IMR-90 (cell line): ENCODE data around the gene BAZ2B. TPM values are rescaled to one million over a fixed set of nuclear protein-coding genes. Genes with fewer than 3 reads are reported as not detected.
A peak's percentile ranks its signal among the peaks of the same experiment; 100 is the strongest.

Source experiments
- ATAC-seq: fragments of 200-7000 bp; cut with Tn5 transposase; 2 replicates; pipeline ENCODE4 v1.9.1; 2020; ENCODE audit warnings: low read depth, mild to moderate bottlenecking, moderate library complexity
- BruUV-seq: library from RNA; stranded (reverse); fragments of 400-500 nt; replicated peaks from 2 replicates; lab custom pipeline; 2021; lab: Mats Ljungman, UMichigan
- CTCF ChIA-PET: fragments of 300-600 bp; formaldehyde crosslinking; extraction: SDS; loops from one replicate; lab custom pipeline; 2021; ENCODE audit warnings: antibody characterized with exemption; lab: Yijun Ruan, JAX
- POLR2A ChIA-PET: fragments of 300-600 bp; sonication (Branson Sonifier 250); formaldehyde crosslinking; loops from one replicate; lab custom pipeline; 2022; ENCODE audit warnings: antibody characterized with exemption; ENCODE audit not compliant: unreplicated experiment; lab: Charles Lee
- DNase-seq: peaks from one replicate; pipeline ENCODE4 v3.0.0; 2013
- H2AFZ ChIP-seq: replicated peaks from 2 replicates; pipeline ENCODE3; 2013; ENCODE audit warnings: low read length, mild to moderate bottlenecking; ENCODE audit not compliant: poor library complexity
- H2AK5ac ChIP-seq: 2 replicates; pipeline ENCODE4 v1.6.1; 2013; ENCODE audit warnings: low read depth, low read length, inconsistent platforms
- H2AK9ac ChIP-seq: replicated peaks from 2 replicates; pipeline ENCODE3; 2013; ENCODE audit warnings: mild to moderate bottlenecking, low read depth, low read length, moderate library complexity; ENCODE audit not compliant: poor library complexity
- H2BK120ac ChIP-seq: 2 replicates; pipeline ENCODE4 v1.6.1; 2013; ENCODE audit warnings: low read depth, low read length, inconsistent platforms
- H2BK15ac ChIP-seq: 3 replicates; pipeline ENCODE4 v1.6.1; 2013; ENCODE audit warnings: low read depth, low read length, inconsistent platforms
- H2BK20ac ChIP-seq: 2 replicates; pipeline ENCODE4 v1.6.1; 2013; ENCODE audit warnings: low read depth, mild to moderate bottlenecking, inconsistent platforms, low read length, moderate library complexity
- H2BK5ac ChIP-seq: 2 replicates; pipeline ENCODE4 v1.6.1; 2013; ENCODE audit warnings: mild to moderate bottlenecking, low read depth, low read length, inconsistent platforms; ENCODE audit not compliant: poor library complexity, severe bottlenecking
- H3K14ac ChIP-seq: replicated peaks from 2 replicates; pipeline ENCODE4 v1.6.1; 2013; ENCODE audit warnings: low read depth, low read length, inconsistent platforms
- H3K18ac ChIP-seq: 2 replicates; pipeline ENCODE4 v1.6.1; 2013; ENCODE audit warnings: low read depth, low read length, control low read depth
- H3K23ac ChIP-seq: 2 replicates; pipeline ENCODE4 v1.6.1; 2013; ENCODE audit warnings: low read depth, low read length, inconsistent platforms
- H3K27ac ChIP-seq: 2 replicates; pipeline ENCODE4 v1.5.1; 2013; ENCODE audit warnings: mild to moderate bottlenecking, control low read depth, low read length; ENCODE audit not compliant: insufficient read depth
- H3K27me3 ChIP-seq: 2 replicates; pipeline ENCODE4 v1.6.1; 2013; ENCODE audit warnings: low read length; ENCODE audit not compliant: control insufficient read depth, insufficient read depth
- H3K36me3 ChIP-seq: 2 replicates; pipeline ENCODE4 v1.6.1; 2013; ENCODE audit warnings: low read length, mixed read lengths; ENCODE audit not compliant: control insufficient read depth, insufficient read depth
- H3K4ac ChIP-seq: 2 replicates; pipeline ENCODE4 v1.6.1; 2013; ENCODE audit warnings: low read depth, low read length, inconsistent platforms
- H3K4me1 ChIP-seq: 2 replicates; pipeline ENCODE4 v1.6.1; 2013; ENCODE audit warnings: low read length, mixed read lengths; ENCODE audit not compliant: control insufficient read depth, insufficient read depth
- H3K4me2 ChIP-seq: 2 replicates; pipeline ENCODE4 v1.6.1; 2013; ENCODE audit warnings: low read depth, mild to moderate bottlenecking, control low read depth, low read length, moderate library complexity
- H3K4me3 ChIP-seq: 2 replicates; pipeline ENCODE4 v1.5.1; 2013; ENCODE audit warnings: low read depth, mild to moderate bottlenecking, control low read depth, low read length, moderate library complexity; ENCODE audit not compliant: insufficient read depth
- H3K56ac ChIP-seq: 2 replicates; pipeline ENCODE4 v1.6.1; 2013; ENCODE audit warnings: low read length, inconsistent platforms; ENCODE audit not compliant: insufficient read depth; ENCODE audit errors: extremely low read depth
- H3K79me1 ChIP-seq, 2 experiments: 2 replicates each; pipeline ENCODE4 v1.6.1; 2013; ENCODE audit warnings: low read length in 2 of 2, inconsistent platforms in 1 of 2, low read depth in 1 of 2
- H3K9ac ChIP-seq: 2 replicates; pipeline ENCODE4 v1.6.1; 2013; ENCODE audit warnings: low read depth, low read length, control low read depth
- H3K9me1 ChIP-seq: 2 replicates; pipeline ENCODE4 v1.6.1; 2013; ENCODE audit warnings: low read length, inconsistent platforms; ENCODE audit not compliant: insufficient read depth
- H3K9me3 ChIP-seq: 2 replicates; pipeline ENCODE4 v1.6.1; 2013; ENCODE audit warnings: low read length; ENCODE audit not compliant: control insufficient read depth, insufficient read depth
- H4K20me1 ChIP-seq: 2 replicates; pipeline ENCODE4 v1.6.1; 2013; ENCODE audit warnings: low read length, inconsistent platforms; ENCODE audit not compliant: insufficient read depth
- H4K5ac ChIP-seq: 2 replicates; pipeline ENCODE4 v1.6.1; 2013; ENCODE audit warnings: mild to moderate bottlenecking, low read depth, low read length, control low read depth
- H4K8ac ChIP-seq, 2 experiments: 2 replicates each; pipeline ENCODE4 v1.6.1; 2013; ENCODE audit warnings: low read depth in 2 of 2, low read length in 2 of 2, control low read depth in 1 of 2, inconsistent platforms in 1 of 2
- H4K91ac ChIP-seq: 2 replicates; pipeline ENCODE4 v1.6.1; 2013; ENCODE audit warnings: low read depth, low read length, inconsistent platforms; ENCODE audit not compliant: insufficient read depth
- BHLHE40 ChIP-seq: fragments of 150-350 bp; IDR thresholded peaks from 2 replicates; pipeline ENCODE4 v1.6.1; 2016; ENCODE audit warnings: mild to moderate bottlenecking, low read depth, low read length
- CEBPB ChIP-seq: IDR thresholded peaks from 2 replicates; pipeline ENCODE4 v1.6.1; 2012; ENCODE audit warnings: low read depth, low read length, improper control_type of control experiment
- FOS ChIP-seq: fragments of 150-350 bp; IDR thresholded peaks from 2 replicates; pipeline ENCODE4 v1.6.1; 2016; ENCODE audit warnings: low read depth, low read length
- MAFK ChIP-seq: IDR thresholded peaks from 2 replicates; pipeline ENCODE4 v1.6.1; 2012; ENCODE audit warnings: low read depth, low read length, improper control_type of control experiment
- POLR2A ChIP-seq: IDR thresholded peaks from 2 replicates; pipeline ENCODE4 v1.6.1; 2012; ENCODE audit warnings: mild to moderate bottlenecking, low read depth, low read length
- WGBS, 2 experiments: methylation state at CpG; one replicate each; pipeline versions ENCODE4 v1.1.5 to v1.1.7; 2013; ENCODE audit warnings: missing lambda C conversion rate in 2 of 2; ENCODE audit not compliant: insufficient read length in 1 of 2; ENCODE audit errors: extremely low coverage in 2 of 2; 5-methylcytosine and 5-hydroxymethylcytosine counted together
- dilution Hi-C: fragments of 300-500 bp; cut with HindIII; formaldehyde crosslinking; loops from one replicate; pipeline ENCODE4 v1.14.3; 2018; ENCODE audit warnings: low sequenced_read_pairs; ENCODE audit not compliant: unreplicated experiment
- in situ Hi-C: fragments of 300-500 bp; cut with MboI; formaldehyde crosslinking; loops from 3 replicates; pipeline ENCODE4 v1.14.3; 2019; ENCODE audit warnings: low sequenced_read_pairs, inconsistent platforms, mixed read lengths
- intact Hi-C: fragments of 100-400 bp; cut with micrococcal nuclease; formaldehyde crosslinking; loops from 2 replicates; pipeline ENCODE4 v1.10.0; 2022
- polyA plus RNA-seq, 3 experiments: library from polyadenylated mRNA; depleted of rRNA; stranded (reverse); fragments of >200 nt; gene quantifications; 2 replicates each; pipeline ENCODE4 v1.2.3, GENCODE V29; 2012; ENCODE audit warnings: low replicate concordance in 1 of 3
- total RNA-seq: library from RNA; depleted of rRNA; stranded (reverse); fragments of >200 nt; gene quantifications from 2 replicates; pipeline ENCODE4 v1.2.3, GENCODE V29; 2012

The BAZ2B gene
- total and polyA plus RNA-seq, 2 of the 4 experiments (the other 2 are of a cell fraction), result 8.9 to 42.1 TPM

DNA sequence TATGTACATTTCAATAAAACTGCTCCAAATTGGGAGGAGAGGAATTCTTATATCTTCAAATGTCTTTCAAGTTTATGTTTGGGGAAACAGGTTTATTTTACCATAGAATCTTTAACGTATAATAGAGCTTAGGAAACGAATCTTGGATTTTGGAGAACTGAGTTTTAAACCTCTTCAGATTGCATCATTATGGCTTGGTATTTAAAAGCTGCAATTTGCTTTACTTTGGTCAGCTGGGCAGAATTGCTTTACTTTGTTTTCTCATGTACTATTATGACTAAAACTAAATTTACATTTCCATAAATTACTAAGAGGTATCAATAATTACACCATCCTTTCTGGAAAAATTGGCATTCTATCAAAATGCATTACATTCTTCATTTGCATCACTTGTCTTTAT is 54.6 kb downstream of the BAZ2B start:
- POLR2A ChIA-PET, result no interaction called here

More for the DNA sequence above, 54.6 kb downstream of the BAZ2B start:
- no peak overlapping the region for H2BK5ac ChIP-seq
- BruUV-seq, result no TSS peak
- H3K4me1 ChIP-seq, result 0 out of 2 replicates have a peak, but pooled peaks cover 2% of the 10 kb centered on the region
- no peak overlapping the region for H2BK120ac ChIP-seq
- peaks cover 4% of the 10 kb centered on the region; the same call in 1 of the 2 replicates for H3K36me3 ChIP-seq
- peaks cover 0 to 21% of the 10 kb centered on the region in 2 experiments for H3K79me1 ChIP-seq
- no peaks in the 10 kb centered on the region for H3K27me3 ChIP-seq
- no peak overlapping the region for H3K4ac ChIP-seq
- dilution Hi-C loops (no loop called here), intact Hi-C loops (no loop called here), in situ Hi-C loops (no loop called here)
- peaks cover 3% of the 10 kb centered on the region; the same call in 1 of the 2 replicates for H3K9me3 ChIP-seq
- no peak overlapping the region for H2BK20ac ChIP-seq
- no peak overlapping the region for H3K9ac ChIP-seq
- no peak overlapping the region for H4K8ac ChIP-seq
- H3K27ac ChIP-seq, result no peak overlapping the region
- no peak overlapping the region for H3K56ac ChIP-seq
- H4K20me1 ChIP-seq, result no peaks in the 10 kb centered on the region
- H3K18ac ChIP-seq, result no peak overlapping the region
- no peak overlapping the region for H2AFZ ChIP-seq
- H3K23ac ChIP-seq, result no peak overlapping the region
- H3K14ac ChIP-seq, result no peak overlapping the region
- TF ChIP-seq BHLHE40 (no peak), CEBPB (peak; percentile 14; the same call in 1 of the 2 replicates), MAFK (no peak), POLR2A (no peak), FOS (no peak)
- H4K5ac ChIP-seq, result no peak overlapping the region
- no CpG with 5 or more reads among the region's 2 CpGs for WGBS, 2 experiments
- H2AK5ac ChIP-seq, result no peak overlapping the region
- CTCF ChIA-PET, result interaction anchor here (0.6 kb wide), 1 partner anchor 168 kb away, joined by 4 read pairs; no protein-coding TSS in a partner anchor
- H3K4me3 ChIP-seq, result no peak overlapping the region
- H4K91ac ChIP-seq, result no peak overlapping the region
- H3K9me1 ChIP-seq, result no peaks in the 10 kb centered on the region; the same call in 1 of the 2 replicates
- H2BK15ac ChIP-seq, result no peak overlapping the region
- no peak for ATAC-seq
- H3K4me2 ChIP-seq, result no peak overlapping the region
- no peak overlapping the region for H2AK9ac ChIP-seq
- no peak for DNase-seq
